ENCODE data around the gene POLN.
"Not testable (repeated sequence)": the region's sequence is repeated elsewhere in the genome, so short reads cannot be mapped to it uniquely, and the experiment has no call there.

Gene POLN

GRCh38 chr4:2275546-2276251 is 33.8 kb upstream of the POLN start:
- no peak for DNase-seq (ENCODE audit: low read depth in 2 of 2)

GRCh38 chr4:2275044-2275397 is 33.1 kb upstream of the POLN start:
- not testable (repeated sequence) for DNase-seq (ENCODE audit: low read depth in 2 of 2)

GRCh38 chr4:2274320-2275043 is 32.6 kb upstream of the POLN start:
- no peak for DNase-seq (ENCODE audit: low read depth in 2 of 2)

- no peak for DNase-seq (ENCODE audit: low read depth in 2 of 2)
These were observed 31.9 kb upstream of the POLN start for GRCh38 chr4:2273657-2274319.

- no peak for DNase-seq (ENCODE audit: low read depth in 2 of 2)
These were observed 31.3 kb upstream of the POLN start for GRCh38 chr4:2273221-2273620.

GRCh38 chr4:2272828-2273120 is 30.9 kb upstream of the POLN start:
- no peak for DNase-seq (ENCODE audit: low read depth in 2 of 2)

- DNase-seq (ENCODE audit: low read depth in 2 of 2): no peak
These were observed 30.3 kb upstream of the POLN start for GRCh38 chr4:2272026-2272827.

GRCh38 chr4:2271279-2272025 is 29.5 kb upstream of the POLN start:
- DNase-seq (ENCODE audit: low read depth in 2 of 2): no peak

GRCh38 chr4:2270341-2271165 is 28.6 kb upstream of the POLN start:
- no peak for DNase-seq (ENCODE audit: low read depth in 2 of 2)

- DNase-seq (ENCODE audit: low read depth in 2 of 2): no peak
These were observed 27.8 kb upstream of the POLN start for GRCh38 chr4:2269618-2270163.

GRCh38 chr4:2269206-2269531 is 27.2 kb upstream of the POLN start:
- DNase-seq (ENCODE audit: low read depth in 2 of 2): no peak

- DNase-seq (ENCODE audit: low read depth in 2 of 2): no peak
These were observed 26.7 kb upstream of the POLN start for GRCh38 chr4:2268357-2269205.

GRCh38 chr4:2267841-2268240 is 25.9 kb upstream of the POLN start:
- DNase-seq (ENCODE audit: low read depth in 2 of 2): no peak

GRCh38 chr4:2267320-2267811 is 25.4 kb upstream of the POLN start:
- no peak for DNase-seq (ENCODE audit: low read depth in 2 of 2)

GRCh38 chr4:2266821-2267220 is 24.9 kb upstream of the POLN start:
- no peak for DNase-seq (ENCODE audit: low read depth in 2 of 2)

GRCh38 chr4:2266181-2266580 is 24.3 kb upstream of the POLN start:
- DNase-seq (ENCODE audit: low read depth in 2 of 2): no peak

- no peak for DNase-seq (ENCODE audit: low read depth in 2 of 2)
These were observed 23.5 kb upstream of the POLN start for GRCh38 chr4:2265113-2266110.

GRCh38 chr4:2264481-2265041 is 22.6 kb upstream of the POLN start:
- DNase-seq (ENCODE audit: low read depth in 2 of 2): no peak
